NT2/D1 (cell line): ENCODE measurements around the gene CLSTN2.

Experiments
- DNase-seq: peaks from one replicate; pipeline ENCODE4 v3.0.0-alpha.2; 2011; ENCODE audit warnings: low read depth, low spot score
- H3K27me3 ChIP-seq: 2 replicates; pipeline ENCODE4 v1.6.0; 2011; ENCODE audit warnings: mild to moderate bottlenecking; ENCODE audit not compliant: insufficient read length, insufficient read depth
- H3K36me3 ChIP-seq: 2 replicates; pipeline ENCODE4 v1.6.1; 2011; ENCODE audit warnings: mild to moderate bottlenecking, low read length, mixed read lengths; ENCODE audit not compliant: insufficient read depth, insufficient read length
- H3K4me1 ChIP-seq: 2 replicates; pipeline ENCODE4 v1.5.1; 2011; ENCODE audit not compliant: insufficient read depth, insufficient read length
- H3K4me3 ChIP-seq: 2 replicates; pipeline ENCODE4 v1.5.1; 2011; ENCODE audit warnings: low read depth; ENCODE audit not compliant: insufficient read length
- H3K9ac ChIP-seq: 2 replicates; pipeline ENCODE4 v1.6.0; 2011; ENCODE audit warnings: low read depth; ENCODE audit not compliant: insufficient read length
- H3K9me3 ChIP-seq: 2 replicates; pipeline ENCODE4 v1.5.1; 2011; ENCODE audit warnings: mild to moderate bottlenecking, low read length; ENCODE audit not compliant: insufficient read depth
- SUZ12 ChIP-seq: IDR thresholded peaks from 2 replicates; pipeline ENCODE4 v1.6.1; 2011; ENCODE audit not compliant: insufficient read length, insufficient read depth; ENCODE audit errors: extremely low read depth
- YY1 ChIP-seq: IDR thresholded peaks from 2 replicates; pipeline ENCODE4 v1.6.1; 2011; ENCODE audit not compliant: insufficient read length, insufficient read depth
- ZNF274 ChIP-seq: IDR thresholded peaks from 2 replicates; pipeline ENCODE4 v1.6.1; 2011; ENCODE audit warnings: mild to moderate bottlenecking, low read depth, low read length

The CLSTN2 gene

DNA sequence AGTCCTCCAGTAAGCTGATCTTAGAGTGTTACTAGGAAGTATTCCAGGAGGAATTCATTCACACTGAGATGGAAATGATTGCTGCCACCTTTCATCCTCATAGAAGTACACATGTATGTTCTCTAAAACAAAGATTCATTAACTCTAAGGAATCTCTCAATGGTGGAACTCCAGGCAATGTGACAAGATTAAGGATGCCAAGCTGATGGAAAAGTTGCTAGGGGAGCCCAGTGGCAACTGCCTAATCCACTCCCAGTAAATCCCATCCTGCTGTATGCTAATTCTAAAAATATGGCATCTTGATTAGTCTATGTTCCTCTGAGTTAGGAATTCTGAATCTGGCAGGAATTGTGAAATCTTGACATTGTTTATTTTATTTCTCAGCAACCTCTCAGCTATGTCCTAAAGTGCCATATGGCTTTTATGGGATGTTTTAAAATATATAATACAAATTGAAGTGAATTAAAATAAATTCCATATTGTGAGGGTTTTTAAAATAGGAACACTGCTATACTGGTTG is 532.9 kb downstream of the CLSTN2 start:
- H3K4me3 ChIP-seq = no peak overlapping the region
- H3K9me3 ChIP-seq = no peaks in the 10 kb centered on the region; the same call in 1 of the 2 replicates

DNA sequence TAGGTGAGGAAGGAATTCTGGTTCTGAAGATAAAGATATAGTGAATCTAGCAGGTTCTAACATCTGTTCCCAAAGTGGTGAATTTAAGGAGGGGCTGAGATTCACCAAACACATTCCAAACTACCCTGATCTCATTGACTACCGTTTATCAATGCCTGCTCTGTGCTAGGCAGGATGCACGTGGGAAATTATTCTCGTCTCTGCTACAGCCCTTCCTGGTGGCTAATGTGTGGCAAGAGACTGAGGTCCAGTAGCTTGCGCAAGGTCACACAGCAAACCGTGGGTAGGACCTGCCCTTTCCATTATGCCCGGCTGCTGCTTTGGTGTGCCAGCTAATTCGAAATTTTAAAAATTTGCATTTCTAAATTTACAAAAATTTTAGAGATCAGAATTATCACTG is 533.4 kb downstream of the CLSTN2 start:
- no peak for DNase-seq
- Histone ChIP-seq H3K4me1 (no peaks in the 10 kb centered on the region), H3K27me3 (no peaks in the 10 kb centered on the region), H3K9ac (no peak overlapping the region), H3K36me3 (no peaks in the 10 kb centered on the region), H3K4me3 (no peak overlapping the region), H3K9me3 (no peaks in the 10 kb centered on the region; the same call in 1 of the 2 replicates)
- no peak for TF ChIP-seq SUZ12
- TF ChIP-seq ZNF274 = no peak
- TF ChIP-seq YY1 = no peak

More for the DNA sequence above, 532.9 kb downstream of the CLSTN2 start:
- Histone ChIP-seq H3K9ac (no peak overlapping the region), H3K4me1 (no peaks in the 10 kb centered on the region), H3K27me3 (no peaks in the 10 kb centered on the region), H3K36me3 (no peaks in the 10 kb centered on the region)
- DNase-seq = no peak
- TF ChIP-seq YY1 = no peak
- TF ChIP-seq SUZ12 = no peak
- no peak for TF ChIP-seq ZNF274

- no peak for DNase-seq
- no peaks in the 10 kb centered on the region for H3K4me1 ChIP-seq
- no peaks in the 10 kb centered on the region for H3K9me3 ChIP-seq
- H3K4me3 ChIP-seq = no peak overlapping the region
- no peak overlapping the region for H3K9ac ChIP-seq
- no peaks in the 10 kb centered on the region for H3K27me3 ChIP-seq
- TF ChIP-seq ZNF274 = no peak
- TF ChIP-seq SUZ12 = no peak
- no peak for TF ChIP-seq YY1
- no peaks in the 10 kb centered on the region for H3K36me3 ChIP-seq
These were observed 534.5 kb downstream of the CLSTN2 start for GRCh38 chr3:140469491-140469890.

GRCh38 chr3:140470211-140470610 is 535.2 kb downstream of the CLSTN2 start:
- H3K9ac ChIP-seq = no peak overlapping the region
- DNase-seq = no peak
- H3K9me3 ChIP-seq = no peaks in the 10 kb centered on the region
- TF ChIP-seq SUZ12 (no peak), YY1 (no peak), ZNF274 (no peak)
- no peaks in the 10 kb centered on the region for H3K36me3 ChIP-seq
- no peaks in the 10 kb centered on the region for H3K4me1 ChIP-seq
- no peaks in the 10 kb centered on the region for H3K27me3 ChIP-seq
- no peak overlapping the region for H3K4me3 ChIP-seq

DNA sequence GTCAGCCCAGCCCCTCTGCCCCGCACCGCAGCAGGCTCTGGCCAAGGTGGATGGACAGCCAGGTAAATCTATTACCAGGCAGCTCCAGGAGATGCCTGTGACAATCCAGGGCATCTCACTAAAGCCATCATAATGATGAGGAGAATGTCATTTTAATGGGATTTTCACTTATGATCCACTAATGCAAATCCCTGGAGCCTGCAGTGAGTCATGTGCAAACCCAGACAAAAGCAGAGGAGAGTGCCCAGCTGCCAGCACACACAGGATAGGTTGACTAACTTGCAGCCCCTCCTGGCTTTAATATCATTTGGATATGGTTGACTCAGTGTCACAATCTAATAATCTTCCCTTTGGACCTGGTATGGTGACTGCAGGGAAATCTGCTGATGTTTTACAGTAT is 536.0 kb downstream of the CLSTN2 start:
- H3K9ac ChIP-seq = no peak overlapping the region
- H3K4me1 ChIP-seq = no peaks in the 10 kb centered on the region
- no peaks in the 10 kb centered on the region for H3K36me3 ChIP-seq
- no peaks in the 10 kb centered on the region for H3K27me3 ChIP-seq
- DNase-seq = no peak
- H3K4me3 ChIP-seq = no peak overlapping the region
- H3K9me3 ChIP-seq = no peaks in the 10 kb centered on the region
- TF ChIP-seq YY1 (no peak), ZNF274 (no peak), SUZ12 (no peak)

DNA sequence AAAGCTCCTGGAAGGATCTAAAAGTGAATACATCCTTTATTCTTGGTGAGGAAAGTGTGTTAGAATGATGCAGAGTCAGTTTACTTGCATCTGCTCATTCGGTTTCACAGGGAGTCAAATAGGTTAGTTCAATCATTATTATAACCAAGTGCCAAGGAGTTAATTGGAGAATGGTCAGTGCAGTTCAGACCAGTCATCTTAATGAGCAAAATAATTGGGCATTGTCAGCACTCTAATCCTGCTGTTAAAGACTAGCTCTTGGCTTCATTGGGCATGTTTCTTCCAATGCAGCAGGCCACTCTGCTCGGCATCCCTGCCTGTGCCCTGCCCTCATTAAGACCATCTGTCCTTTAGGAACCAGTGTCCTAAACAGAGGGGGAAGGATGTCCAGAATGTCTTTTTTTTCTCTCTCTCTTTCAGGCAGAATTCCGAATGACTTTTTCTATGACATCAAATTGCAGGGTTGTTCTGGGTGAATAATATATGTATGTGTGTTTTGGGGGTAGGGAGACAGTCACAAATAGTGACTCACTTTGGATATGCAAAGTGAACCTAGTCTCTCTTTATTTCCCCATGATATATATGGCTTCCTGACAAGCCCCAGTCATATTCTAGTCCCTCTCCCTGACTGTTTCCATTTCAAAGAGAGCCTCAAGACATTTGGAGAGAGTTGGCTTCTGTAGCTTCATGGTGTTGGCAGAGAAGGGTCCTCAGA is 537.5 kb downstream of the CLSTN2 start:
- TF ChIP-seq SUZ12 = no peak
- TF ChIP-seq YY1 = no peak
- TF ChIP-seq ZNF274 = no peak
- Histone ChIP-seq H3K9ac (no peak overlapping the region), H3K4me1 (no peaks in the 10 kb centered on the region), H3K4me3 (no peak overlapping the region), H3K36me3 (no peaks in the 10 kb centered on the region), H3K9me3 (no peaks in the 10 kb centered on the region), H3K27me3 (no peaks in the 10 kb centered on the region)
- no peak for DNase-seq

DNA sequence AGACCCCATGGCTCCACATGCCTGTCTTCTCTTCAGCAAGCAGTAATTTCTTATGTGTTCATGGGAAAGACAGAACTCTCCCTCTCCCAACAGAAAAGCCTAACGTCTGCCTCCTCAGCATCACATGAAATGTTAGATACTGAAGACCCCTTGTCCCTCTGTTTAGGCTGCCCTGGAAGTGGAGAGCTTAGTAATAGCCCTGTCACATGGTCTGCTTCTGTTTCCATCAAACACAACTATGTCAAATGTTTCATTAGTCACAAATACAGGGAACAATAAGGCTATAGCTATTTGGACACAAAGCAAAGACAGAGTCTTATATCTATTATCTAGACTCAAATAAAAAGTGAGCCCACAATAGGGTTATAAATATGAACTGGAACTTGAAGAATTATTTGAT is 552.6 kb downstream of the CLSTN2 start:
- H3K9me3 ChIP-seq = peaks cover 13% of the 10 kb centered on the region
- no peaks in the 10 kb centered on the region for H3K36me3 ChIP-seq
- no peaks in the 10 kb centered on the region for H3K27me3 ChIP-seq
- no peak for DNase-seq
- no peaks in the 10 kb centered on the region for H3K4me1 ChIP-seq
- no peak overlapping the region for H3K4me3 ChIP-seq
- no peak overlapping the region for H3K9ac ChIP-seq
- TF ChIP-seq SUZ12 (no peak), ZNF274 (no peak), YY1 (no peak)
